Progenitor cell of endocrine pancreas (in vitro differentiated cells): ENCODE measurements around the gene PAXX. TPM values are rescaled to one million over a fixed set of nuclear protein-coding genes. Genes with fewer than 3 reads are reported as not detected.

Source experiments
- DNase-seq: peaks from one replicate; pipeline ENCODE4 v3.0.0; 2021; ENCODE audit warnings: low spot score; ENCODE audit not compliant: unreplicated experiment
- H3K27ac Mint-ChIP-seq: 2 replicates; pipeline ENCODE4 v1.8.0; 2021; ENCODE audit warnings: mild to moderate bottlenecking, moderate library complexity, mixed read lengths
- H3K27me3 Mint-ChIP-seq: 2 replicates; pipeline ENCODE4 v1.8.0; 2021; ENCODE audit warnings: mixed read lengths
- H3K36me3 Mint-ChIP-seq: 2 replicates; pipeline ENCODE4 v1.8.0; 2022; ENCODE audit warnings: mixed read lengths; ENCODE audit not compliant: insufficient read depth
- H3K4me1 Mint-ChIP-seq: 2 replicates; pipeline ENCODE4 v1.8.0; 2021; ENCODE audit warnings: low read depth, mixed read lengths
- H3K4me3 Mint-ChIP-seq: 2 replicates; pipeline ENCODE4 v1.8.0; 2021; ENCODE audit warnings: low read depth, mild to moderate bottlenecking, moderate library complexity, mixed read lengths
- H3K9me3 Mint-ChIP-seq: 2 replicates; pipeline ENCODE4 v1.8.0; 2021; ENCODE audit warnings: low read depth, mixed read lengths
- CTCF ChIP-seq: fragments of 200-600 bp; sonication (generic); IDR thresholded peaks from one replicate; pipeline ENCODE4 v1.5.0; 2021; ENCODE audit warnings: antibody characterized with exemption, mild to moderate bottlenecking; ENCODE audit not compliant: unreplicated experiment
- total RNA-seq: library from RNA; stranded (reverse); gene quantifications from 2 replicates; pipeline ENCODE4 v1.2.1, GENCODE V29; 2021

PAXX gene
- total RNA-seq, 1 donor from 2014 or later: 54.9 TPM

GRCh38 chr9:136996361-136997292, 4.4 kb downstream of the PAXX start, which contains the start of gene CLIC3:
Gene CLIC3, minus strand, starts transcription at chr9:136996568. Its CDS starts 25 bp downstream, at chr9:136996543.
- DNase-seq: no peak
- H3K27me3 Mint-ChIP-seq: no peaks in the 10 kb centered on the region
- peak within 1 kb of the TSS; percentile 50 for H3K4me3 Mint-ChIP-seq
- H3K36me3 Mint-ChIP-seq: no peaks in the 10 kb centered on the region
- peaks cover 1% of the 10 kb centered on the region for H3K4me1 Mint-ChIP-seq
- no peak for TF ChIP-seq CTCF
- no peaks in the 10 kb centered on the region for H3K9me3 Mint-ChIP-seq
- H3K27ac Mint-ChIP-seq: no peak within 1 kb of the TSS

DNA sequence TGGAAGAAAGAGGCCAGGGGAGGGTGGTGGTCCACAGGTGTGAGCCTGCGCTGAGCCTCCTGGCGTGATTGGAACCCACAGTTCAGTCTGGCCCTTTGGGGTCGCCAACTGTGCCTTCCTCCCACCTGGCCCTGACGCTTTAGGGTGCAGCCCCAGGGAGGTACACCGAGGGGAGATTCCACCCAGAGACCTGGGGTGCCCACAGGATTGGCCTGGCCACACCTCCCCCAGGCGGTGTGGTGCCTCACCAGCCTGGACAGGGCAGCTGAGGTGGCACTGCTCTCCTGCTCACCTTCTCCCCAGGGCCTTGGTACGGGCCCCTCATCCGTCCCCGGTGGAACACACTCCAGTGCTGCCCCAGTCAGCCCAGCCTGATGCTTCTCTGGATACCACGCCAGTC, 5.1 kb downstream of the PAXX start:
- Mint-ChIP-seq H3K36me3 (no peaks in the 10 kb centered on the region), H3K4me3 (no peak overlapping the region), H3K9me3 (no peaks in the 10 kb centered on the region), H3K27me3 (no peaks in the 10 kb centered on the region), H3K4me1 (peaks cover 1% of the 10 kb centered on the region), H3K27ac (no peak overlapping the region)
- no peak for TF ChIP-seq CTCF
- no peak for DNase-seq

- Mint-ChIP-seq H3K4me3 (no peak overlapping the region), H3K36me3 (no peaks in the 10 kb centered on the region), H3K27me3 (no peaks in the 10 kb centered on the region), H3K4me1 (peaks cover 1% of the 10 kb centered on the region), H3K27ac (no peak overlapping the region), H3K9me3 (no peaks in the 10 kb centered on the region)
- no peak for DNase-seq
- no peak for TF ChIP-seq CTCF
Observed at GRCh38 chr9:136997830-136998234, 5.6 kb downstream of the PAXX start.

- Mint-ChIP-seq H3K36me3 (no peaks in the 10 kb centered on the region), H3K4me1 (peaks cover 1% of the 10 kb centered on the region), H3K9me3 (peaks cover 4% of the 10 kb centered on the region), H3K27ac (no peak overlapping the region), H3K27me3 (no peaks in the 10 kb centered on the region), H3K4me3 (no peak overlapping the region)
- DNase-seq: no peak
- TF ChIP-seq CTCF: no peak
Observed at GRCh38 chr9:137000177-137000930, 8.1 kb downstream of the PAXX start.

- Mint-ChIP-seq H3K4me3 (no peak overlapping the region), H3K9me3 (peaks cover 4% of the 10 kb centered on the region), H3K27me3 (no peaks in the 10 kb centered on the region), H3K36me3 (no peaks in the 10 kb centered on the region), H3K27ac (no peak overlapping the region), H3K4me1 (no peaks in the 10 kb centered on the region)
- TF ChIP-seq CTCF: no peak
- DNase-seq: no peak
Observed at GRCh38 chr9:137001857-137002645, 9.8 kb downstream of the PAXX start.
